Measurements from ENCODE around the gene ZNF710.

- TF ChIP-seq CTCF (IDR thresholded peaks at IDR 0.05) (no peak), POLR2A (IDR thresholded peaks at IDR 0.05) (no peak)
Measured at GRCh38 chr15:89997079-89997478, 4.0 kb upstream of the ZNF710 start.
